Activated CD8-positive, alpha-beta memory T cell treated with anti-CD3 and anti-CD28 coated beads, Interleukin-2, amount 10 ng/mL, durations not matched to agents 7 days and 5 days (primary cell): ENCODE data around the gene RMND1. TPM values are rescaled to one million over a fixed set of nuclear protein-coding genes. Genes with fewer than 3 reads are reported as not detected.

Experiments used
- ATAC-seq: fragments of 150-1000 bp; cut with Tn5 transposase; one replicate; pipeline ENCODE4 v1.10.0; 2021; ENCODE audit warnings: moderate library complexity
- CTCF ChIA-PET: fragments of 350-600 bp; sonication (Branson Sonifier 250); formaldehyde crosslinking; loops from one replicate; lab custom pipeline; 2021; ENCODE audit warnings: antibody characterized with exemption; lab: Charles Lee
- DNase-seq: peaks from one replicate; pipeline ENCODE4 v3.0.0-alpha.2; 2020
- H3K27ac Mint-ChIP-seq: one replicate; pipeline ENCODE4 v1.8.0; 2021; ENCODE audit warnings: mild to moderate bottlenecking, mixed read lengths
- H3K27me3 Mint-ChIP-seq: one replicate; pipeline ENCODE4 v1.8.0; 2021; ENCODE audit warnings: mixed read lengths
- H3K36me3 Mint-ChIP-seq: one replicate; pipeline ENCODE4 v1.8.0; 2021; ENCODE audit warnings: mild to moderate bottlenecking, mixed read lengths
- H3K4me1 Mint-ChIP-seq: one replicate; pipeline ENCODE4 v1.8.0; 2021; ENCODE audit warnings: mixed read lengths
- H3K4me3 Mint-ChIP-seq: one replicate; pipeline ENCODE4 v1.8.0; 2021; ENCODE audit warnings: mild to moderate bottlenecking, moderate library complexity, mixed read lengths
- H3K9me3 Mint-ChIP-seq: one replicate; pipeline ENCODE4 v1.8.0; 2022; ENCODE audit warnings: low read depth, mixed read lengths
- total RNA-seq, 2 experiments: library from RNA; stranded (reverse); gene quantifications; one replicate each; pipeline ENCODE4 v1.2.3, GENCODE V29; 2021

Gene RMND1
- total RNA-seq, 2 experiments from 2014 or later: 19.9 to 21.8 TPM

- H3K4me3 Mint-ChIP-seq: no peak overlapping the region
- CTCF ChIA-PET: no interaction called here
- no peak for ATAC-seq
- no peak for DNase-seq
- no peak overlapping the region for H3K27ac Mint-ChIP-seq
- no peaks in the 10 kb centered on the region for H3K27me3 Mint-ChIP-seq
- peaks cover 32% of the 10 kb centered on the region for H3K36me3 Mint-ChIP-seq
- H3K4me1 Mint-ChIP-seq: no peaks in the 10 kb centered on the region
- H3K9me3 Mint-ChIP-seq: no peaks in the 10 kb centered on the region
These were observed 21.0 kb downstream of the RMND1 start for GRCh38 chr6:151430886-151431285.

DNA sequence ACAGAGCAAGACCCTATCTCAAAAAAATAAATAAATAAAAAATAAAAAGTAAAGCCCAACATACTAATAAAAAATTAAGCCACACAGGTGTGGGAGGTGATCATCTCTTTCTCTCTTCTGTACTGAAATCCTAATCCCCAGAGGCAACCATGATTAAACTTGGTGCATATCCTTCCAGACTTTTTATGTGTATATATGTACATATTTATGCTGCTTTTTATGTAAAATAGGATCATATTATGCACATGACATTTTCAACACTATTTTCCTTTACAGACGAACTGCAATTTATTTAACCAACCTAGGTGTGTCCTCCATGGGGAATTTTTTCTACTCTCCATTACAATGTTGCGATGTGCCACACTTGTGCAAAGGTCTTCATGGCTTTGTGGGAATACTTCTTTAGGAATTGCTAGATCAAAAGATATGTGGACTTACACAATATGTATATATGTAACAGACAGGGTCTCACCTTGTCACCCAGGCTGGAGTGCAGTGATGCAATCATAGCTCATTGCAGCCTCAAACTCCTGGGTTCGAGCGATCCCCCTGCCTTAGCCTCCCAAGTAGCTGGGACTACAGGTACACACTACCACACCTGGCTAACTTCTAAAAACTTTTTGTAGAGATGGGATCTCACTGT lies 23.7 kb downstream of the RMND1 start:
- DNase-seq (no peak), ATAC-seq (no peak)
- H3K4me3 Mint-ChIP-seq: no peak overlapping the region
- no peaks in the 10 kb centered on the region for H3K4me1 Mint-ChIP-seq
- CTCF ChIA-PET: no interaction called here
- H3K9me3 Mint-ChIP-seq: no peaks in the 10 kb centered on the region
- H3K27ac Mint-ChIP-seq: no peak overlapping the region
- no peaks in the 10 kb centered on the region for H3K27me3 Mint-ChIP-seq
- H3K36me3 Mint-ChIP-seq: peaks cover 39% of the 10 kb centered on the region

DNA sequence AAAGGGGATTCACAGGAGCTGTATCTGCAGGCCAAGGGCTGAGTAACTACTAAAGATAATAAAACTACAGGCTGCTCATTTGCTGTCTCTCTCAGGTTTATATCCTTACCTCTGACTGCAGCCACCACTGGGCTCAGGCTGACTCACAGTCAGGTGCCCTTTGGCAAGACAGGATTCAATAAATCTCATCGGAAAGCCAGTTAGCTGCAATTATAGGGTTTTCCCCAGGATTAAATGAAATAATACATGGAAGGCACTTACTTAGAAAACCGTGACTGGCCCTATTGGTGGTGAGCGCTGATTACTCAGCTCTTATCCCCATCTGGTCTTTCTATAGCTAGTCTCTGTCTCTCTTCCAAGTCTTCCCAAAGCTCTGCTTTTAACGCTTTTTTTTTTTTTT lies 26.4 kb downstream of the RMND1 start:
- CTCF ChIA-PET: interaction anchor here (1.0 to 1.8 kb wide), 3 partner anchors 9 to 166 kb away, joined by 3 to 4 read pairs (median 3); no protein-coding TSS in a partner anchor

GRCh38 chr6:151422981-151423380 lies 28.9 kb downstream of the RMND1 start:
- CTCF ChIA-PET: no interaction called here
- H3K27ac Mint-ChIP-seq: no peak overlapping the region
- no peaks in the 10 kb centered on the region for H3K9me3 Mint-ChIP-seq
- H3K4me3 Mint-ChIP-seq: no peak overlapping the region
- peaks cover 24% of the 10 kb centered on the region for H3K36me3 Mint-ChIP-seq
- H3K27me3 Mint-ChIP-seq: no peaks in the 10 kb centered on the region
- no peaks in the 10 kb centered on the region for H3K4me1 Mint-ChIP-seq
- no peak for ATAC-seq
- DNase-seq: no peak

More for the DNA sequence above, 26.4 kb downstream of the RMND1 start:
- ATAC-seq: no peak
- no peaks in the 10 kb centered on the region for H3K4me1 Mint-ChIP-seq
- DNase-seq: no peak
- H3K27ac Mint-ChIP-seq: peak overlapping the region; percentile 57
- H3K4me3 Mint-ChIP-seq: no peak overlapping the region
- H3K9me3 Mint-ChIP-seq: no peaks in the 10 kb centered on the region
- H3K27me3 Mint-ChIP-seq: no peaks in the 10 kb centered on the region
- peaks cover 29% of the 10 kb centered on the region for H3K36me3 Mint-ChIP-seq

DNA sequence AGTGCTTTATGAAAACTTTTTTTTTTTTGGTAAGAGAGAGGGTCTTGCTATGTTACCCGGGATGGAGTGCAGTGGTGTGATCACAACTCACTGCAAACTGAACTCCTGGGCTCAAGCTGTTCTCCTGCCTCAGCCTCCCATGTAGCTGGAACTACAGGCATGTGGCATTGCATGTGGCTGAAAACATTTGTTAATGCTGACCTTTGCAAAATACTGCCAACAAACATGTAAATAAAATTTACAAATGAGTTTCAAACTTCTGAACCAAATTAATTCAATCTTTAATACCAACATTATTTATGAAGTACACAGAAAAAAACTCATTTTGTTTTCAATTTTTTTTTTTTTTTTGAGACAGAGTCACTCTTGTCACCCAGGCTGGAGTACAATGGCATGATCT lies 34.4 kb downstream of the RMND1 start:
- Mint-ChIP-seq H3K36me3 (peaks cover 52% of the 10 kb centered on the region), H3K9me3 (peaks cover 2% of the 10 kb centered on the region), H3K27ac (no peak overlapping the region), H3K4me3 (no peak overlapping the region), H3K4me1 (peaks cover 8% of the 10 kb centered on the region), H3K27me3 (no peaks in the 10 kb centered on the region)
- no peak for DNase-seq
- no peak for ATAC-seq
- CTCF ChIA-PET: no interaction called here

GRCh38 chr6:151414641-151415260 lies 37.2 kb downstream of the RMND1 start:
- Mint-ChIP-seq H3K9me3 (peaks cover 2% of the 10 kb centered on the region), H3K4me1 (peaks cover 8% of the 10 kb centered on the region), H3K27ac (no peak overlapping the region), H3K4me3 (no peak overlapping the region), H3K27me3 (no peaks in the 10 kb centered on the region), H3K36me3 (peaks cover 61% of the 10 kb centered on the region)
- CTCF ChIA-PET: no interaction called here
- ATAC-seq: no peak
- DNase-seq: no peak

DNA sequence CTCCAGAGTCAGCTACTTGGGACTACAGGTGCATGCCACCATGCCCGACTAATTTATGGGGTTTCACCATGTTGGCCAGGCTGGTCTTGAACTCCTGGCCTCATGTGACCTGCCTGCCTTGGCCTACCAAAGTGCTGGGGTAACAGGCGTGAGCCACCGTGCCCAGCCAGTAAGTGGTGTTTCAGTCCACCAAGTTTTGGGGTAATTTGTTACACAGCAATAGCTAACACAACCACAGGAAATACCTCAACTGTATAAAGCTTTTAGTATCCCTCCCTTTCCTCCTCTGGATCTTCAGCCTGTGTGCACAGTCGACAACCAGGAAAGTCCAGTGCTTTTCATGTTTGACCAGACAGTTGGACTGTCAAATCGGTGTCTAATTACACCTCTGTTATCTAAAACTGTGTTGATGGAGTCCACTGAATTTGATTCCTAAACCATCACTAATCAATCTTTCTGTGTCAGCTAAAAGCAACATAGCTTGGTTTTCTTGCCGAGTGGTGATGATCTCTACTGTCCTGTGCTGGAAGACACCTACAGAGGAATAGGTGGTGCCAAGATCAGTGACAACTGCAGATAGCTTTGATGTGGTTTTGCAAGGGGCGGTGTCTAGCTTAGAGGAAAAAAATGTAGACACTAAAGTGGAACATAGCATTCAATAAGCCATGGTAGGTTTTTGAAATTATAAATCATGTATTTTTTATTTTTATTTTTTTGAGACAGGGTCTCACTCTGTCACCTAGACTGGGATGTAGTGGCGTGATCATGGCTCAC lies 38.4 kb downstream of the RMND1 start:
- Mint-ChIP-seq H3K27me3 (no peaks in the 10 kb centered on the region), H3K36me3 (peaks cover 67% of the 10 kb centered on the region), H3K9me3 (peaks cover 2% of the 10 kb centered on the region), H3K4me1 (peaks cover 8% of the 10 kb centered on the region), H3K27ac (peak overlapping the region; percentile 1), H3K4me3 (no peak overlapping the region)
- CTCF ChIA-PET: interaction anchor here (1.0 to 1.1 kb wide), 2 partner anchors 9 to 27 kb away, joined by 3 read pairs; no protein-coding TSS in a partner anchor
- no peak for DNase-seq
- ATAC-seq: peak; percentile 49

DNA sequence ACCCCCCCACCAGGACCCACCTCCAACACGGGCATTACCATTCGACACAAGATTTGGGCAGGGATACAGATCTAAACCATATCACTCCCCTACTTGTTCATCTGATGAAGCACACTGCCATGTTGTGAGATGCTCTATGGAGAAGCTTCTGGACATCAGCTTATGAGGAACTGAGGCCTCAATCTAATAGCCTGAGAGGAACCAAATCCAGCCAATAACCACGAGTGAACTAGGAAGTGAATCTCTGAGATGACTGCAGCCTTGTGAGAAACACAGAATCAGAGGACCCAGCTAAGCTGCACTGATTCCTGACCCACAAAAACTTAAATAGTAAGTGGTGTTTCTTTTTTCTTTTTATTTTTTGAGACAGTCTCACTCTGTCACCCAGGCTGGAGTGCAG lies 39.0 kb downstream of the RMND1 start:
- DNase-seq (no peak), ATAC-seq (no peak)
- Mint-ChIP-seq H3K27me3 (no peaks in the 10 kb centered on the region), H3K4me1 (peaks cover 8% of the 10 kb centered on the region), H3K4me3 (no peak overlapping the region), H3K9me3 (peaks cover 2% of the 10 kb centered on the region), H3K36me3 (peaks cover 68% of the 10 kb centered on the region), H3K27ac (no peak overlapping the region)
- CTCF ChIA-PET: interaction anchor here (1.1 kb wide), 1 partner anchor 28 kb away, joined by 3 read pairs; no protein-coding TSS in a partner anchor

DNA sequence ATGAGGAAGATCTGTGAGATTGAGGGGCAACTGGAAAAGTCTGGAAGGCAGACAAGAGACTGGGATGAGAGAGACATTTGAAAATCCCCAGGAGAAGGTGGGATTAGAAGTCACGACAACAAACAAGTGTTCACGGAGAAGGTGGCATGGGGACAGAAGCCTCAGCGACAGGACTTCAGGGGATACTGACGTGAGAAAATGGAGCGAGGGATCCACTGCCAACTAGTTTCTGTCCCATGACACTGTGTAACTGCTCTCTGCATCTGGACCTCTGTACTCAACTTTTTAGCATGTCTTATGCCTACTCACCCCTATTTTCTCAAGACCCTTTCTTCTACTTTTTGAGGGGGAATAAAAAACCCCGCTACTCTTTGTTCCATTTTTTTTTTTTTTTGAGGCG lies 42.2 kb downstream of the RMND1 start:
- Mint-ChIP-seq H3K9me3 (peaks cover 2% of the 10 kb centered on the region), H3K4me3 (no peak overlapping the region), H3K27ac (no peak overlapping the region), H3K36me3 (peaks cover 61% of the 10 kb centered on the region), H3K27me3 (no peaks in the 10 kb centered on the region), H3K4me1 (peaks cover 11% of the 10 kb centered on the region)
- CTCF ChIA-PET: no interaction called here
- ATAC-seq (no peak), DNase-seq (no peak)

DNA sequence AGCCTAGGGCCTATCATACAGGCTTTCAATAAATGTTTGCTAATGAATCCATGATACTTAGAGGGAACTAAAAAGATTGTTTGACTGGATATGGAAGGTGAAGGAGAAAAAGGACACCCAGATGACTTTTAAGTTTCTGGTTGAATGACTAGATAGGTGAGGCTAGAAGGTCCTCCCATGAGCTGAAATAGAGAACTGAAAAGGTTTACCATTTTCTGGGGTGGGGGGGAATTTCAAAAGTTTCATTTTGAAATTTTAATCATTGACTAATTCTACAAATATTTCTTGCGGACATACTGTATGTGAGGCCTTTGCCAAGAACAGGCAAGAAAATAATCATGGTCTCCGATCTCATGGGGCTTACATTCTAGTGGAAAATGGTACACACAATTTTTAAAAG lies 42.7 kb downstream of the RMND1 start:
- Mint-ChIP-seq H3K27me3 (no peaks in the 10 kb centered on the region), H3K36me3 (peaks cover 59% of the 10 kb centered on the region), H3K4me1 (peaks cover 10% of the 10 kb centered on the region), H3K9me3 (peaks cover 2% of the 10 kb centered on the region), H3K4me3 (no peak overlapping the region), H3K27ac (peak overlapping the region; percentile 2)
- ATAC-seq (no peak), DNase-seq (no peak)
- CTCF ChIA-PET: no interaction called here

DNA sequence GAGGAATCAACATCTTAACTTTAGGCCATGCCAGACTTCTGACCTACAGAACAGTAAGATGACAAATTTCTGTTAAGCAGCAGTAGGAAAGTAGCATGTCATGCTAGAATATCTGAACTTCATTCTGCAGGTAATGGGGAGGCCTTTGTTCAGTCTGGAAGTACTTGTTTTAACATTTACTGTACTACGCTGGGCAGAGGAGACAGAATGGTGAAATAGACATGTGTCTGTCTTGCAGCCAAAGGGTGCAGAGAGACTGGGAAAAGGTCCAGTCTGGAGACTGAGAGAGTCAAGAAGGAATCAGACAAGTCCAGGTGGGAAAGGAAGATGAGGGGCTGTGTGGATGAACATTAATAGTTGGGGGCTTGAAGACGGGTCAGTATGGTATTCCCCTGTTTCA lies 43.1 kb downstream of the RMND1 start:
- Mint-ChIP-seq H3K27ac (peak overlapping the region; percentile 2), H3K36me3 (peaks cover 57% of the 10 kb centered on the region), H3K9me3 (peaks cover 2% of the 10 kb centered on the region), H3K4me3 (no peak overlapping the region), H3K27me3 (no peaks in the 10 kb centered on the region), H3K4me1 (peaks cover 8% of the 10 kb centered on the region)
- CTCF ChIA-PET: no interaction called here
- no peak for ATAC-seq
- DNase-seq: no peak

DNA sequence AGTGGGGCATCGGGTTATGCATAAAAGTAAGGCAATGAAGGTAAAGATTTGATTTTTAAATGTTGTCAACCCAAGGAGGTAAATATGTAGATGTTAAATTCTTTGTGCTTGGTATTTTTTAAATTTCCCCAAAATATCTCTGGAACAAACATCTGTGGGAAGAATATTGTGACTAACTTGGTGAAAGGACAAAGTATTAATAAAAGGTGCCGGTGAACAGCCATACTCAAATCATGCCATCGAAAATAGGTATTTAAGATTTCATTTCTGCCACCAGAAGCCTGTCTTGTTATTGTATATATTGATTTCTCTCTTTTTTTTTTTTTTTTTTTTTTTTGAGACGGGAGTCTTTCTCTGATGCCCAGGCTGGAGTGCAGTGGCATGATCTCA lies 48.0 kb downstream of the RMND1 start:
- Mint-ChIP-seq H3K36me3 (peaks cover 48% of the 10 kb centered on the region), H3K9me3 (no peaks in the 10 kb centered on the region), H3K4me1 (peaks cover 29% of the 10 kb centered on the region), H3K4me3 (no peak overlapping the region), H3K27ac (no peak overlapping the region), H3K27me3 (no peaks in the 10 kb centered on the region)
- CTCF ChIA-PET: no interaction called here
- no peak for ATAC-seq
- no peak for DNase-seq

- H3K4me1 Mint-ChIP-seq: peaks cover 41% of the 10 kb centered on the region
- H3K27me3 Mint-ChIP-seq: no peaks in the 10 kb centered on the region
- H3K27ac Mint-ChIP-seq: no peak overlapping the region
- H3K9me3 Mint-ChIP-seq: no peaks in the 10 kb centered on the region
- no peak overlapping the region for H3K4me3 Mint-ChIP-seq
- DNase-seq: no peak
- no peak for ATAC-seq
- peaks cover 52% of the 10 kb centered on the region for H3K36me3 Mint-ChIP-seq
- CTCF ChIA-PET: no interaction called here
These were observed 49.7 kb downstream of the RMND1 start for GRCh38 chr6:151402228-151402627.
